ENCODE results near the gene DDX25. TPM values are rescaled to one million over a fixed set of nuclear protein-coding genes. Genes with fewer than 3 reads are reported as not detected.
A peak's percentile ranks its signal among the peaks of the same experiment; 100 is the strongest.

The DDX25 gene
- polyA plus RNA-seq, 3 donors: not detected

GRCh38 chr11:125923012-125923579, 18.8 kb downstream of the DDX25 start:
- peak; percentile 18 to 38 (median 30) for DNase-seq
- H3K27ac Mint-ChIP-seq: no peak overlapping the region
- peaks cover 3 to 4% (median 3%) of the 10 kb centered on the region in 3 donors for H3K27me3 Mint-ChIP-seq (ENCODE audit: low read depth in 3 of 3)
- H3K79me2 ChIP-seq (ENCODE audit: insufficient read depth, low read length): no peaks in the 10 kb centered on the region
- H3K4me1 Mint-ChIP-seq: peaks cover 2% of the 10 kb centered on the region
- H3K36me3 ChIP-seq (replicated peaks in 1 of 2; ENCODE audit: control insufficient read depth in 1 of 2, insufficient read depth in 2 of 2, low read length in 2 of 2): no peaks in the 10 kb centered on the region
- H3K4me3 ChIP-seq (replicated peaks in 1 of 3; ENCODE audit: low read depth in 2 of 3, low read length in 3 of 3): no peak overlapping the region
- WGBS (ENCODE audit: insufficient coverage): no CpG with 5 or more reads among the region's 8 CpGs
- H3K4me3 Mint-ChIP-seq: no peak overlapping the region
- H3K36me3 Mint-ChIP-seq: no peaks in the 10 kb centered on the region
- H3K9ac ChIP-seq (ENCODE audit: insufficient read depth, low read length, poor library complexity, severe bottlenecking): no peak overlapping the region
- H3K4me2 ChIP-seq (replicated peaks; ENCODE audit: extremely low read depth, low read length, poor library complexity, severe bottlenecking): no peak overlapping the region
- no peaks in the 10 kb centered on the region for H4K20me1 ChIP-seq (ENCODE audit: insufficient read depth, low read length)
- no peak overlapping the region for H2AFZ ChIP-seq (ENCODE audit: insufficient read depth, low read depth, low read length, poor library complexity, severe bottlenecking)
- no peaks in the 10 kb centered on the region for H3K9me3 Mint-ChIP-seq
- no peaks in the 10 kb centered on the region for H3K27me3 ChIP-seq (ENCODE audit: control insufficient read depth in 2 of 2, insufficient read depth in 2 of 2, low read length in 2 of 2)
- H3K27ac ChIP-seq (ENCODE audit: low read depth in 1 of 2, low read length in 2 of 2): no peak overlapping the region
- peak; percentile 65 for TF ChIP-seq CTCF (IDR thresholded peaks at IDR 0.05)
- H3K9me3 ChIP-seq (replicated peaks in 1 of 2; ENCODE audit: control insufficient read depth in 1 of 2, insufficient read depth in 1 of 2, low read length in 2 of 2): no peaks in the 10 kb centered on the region
- intact Hi-C loops (cut with micrococcal nuclease): loop anchor here (5.0 kb wide), 1 partner anchor 269 kb away; no protein-coding TSS in a partner anchor
- H3K4me1 ChIP-seq (ENCODE audit: control insufficient read depth in 1 of 2, insufficient read depth in 2 of 2, low read length in 2 of 2): no peaks in the 10 kb centered on the region

- Histone ChIP-seq H3K4me3 (replicated peaks in 1 of 3; ENCODE audit: low read depth in 2 of 3, low read length in 3 of 3) (no peak overlapping the region), H4K20me1 (ENCODE audit: insufficient read depth, low read length) (no peaks in the 10 kb centered on the region), H3K79me2 (ENCODE audit: insufficient read depth, low read length) (no peaks in the 10 kb centered on the region), H3K36me3 (replicated peaks in 1 of 2; ENCODE audit: control insufficient read depth in 1 of 2, insufficient read depth in 2 of 2, low read length in 2 of 2) (no peaks in the 10 kb centered on the region), H3K9ac (ENCODE audit: insufficient read depth, low read length, poor library complexity, severe bottlenecking) (no peak overlapping the region), H3K9me3 (replicated peaks in 1 of 2; ENCODE audit: control insufficient read depth in 1 of 2, insufficient read depth in 1 of 2, low read length in 2 of 2) (no peaks in the 10 kb centered on the region), H3K27ac (ENCODE audit: low read depth in 1 of 2, low read length in 2 of 2) (no peak overlapping the region), H2AFZ (ENCODE audit: insufficient read depth, low read depth, low read length, poor library complexity, severe bottlenecking) (no peak overlapping the region), H3K4me2 (replicated peaks; ENCODE audit: extremely low read depth, low read length, poor library complexity, severe bottlenecking) (no peak overlapping the region), H3K4me1 (ENCODE audit: control insufficient read depth in 1 of 2, insufficient read depth in 2 of 2, low read length in 2 of 2) (no peaks in the 10 kb centered on the region), H3K27me3 (ENCODE audit: control insufficient read depth in 2 of 2, insufficient read depth in 2 of 2, low read length in 2 of 2) (no peaks in the 10 kb centered on the region)
- TF ChIP-seq CTCF (IDR thresholded peaks at IDR 0.05): no peak
- no peaks in the 10 kb centered on the region for H3K36me3 Mint-ChIP-seq
- no peak overlapping the region for H3K27ac Mint-ChIP-seq
- intact Hi-C loops (cut with micrococcal nuclease): loop anchor here (5.0 kb wide), 1 partner anchor 269 kb away; no protein-coding TSS in a partner anchor
- no peak overlapping the region for H3K4me3 Mint-ChIP-seq
- peaks cover 1 to 4% (median 3%) of the 10 kb centered on the region in 3 donors for H3K27me3 Mint-ChIP-seq (ENCODE audit: low read depth in 3 of 3)
- no peaks in the 10 kb centered on the region for H3K9me3 Mint-ChIP-seq
- no peak for DNase-seq
- H3K4me1 Mint-ChIP-seq: peaks cover 2% of the 10 kb centered on the region
- WGBS (ENCODE audit: insufficient coverage): 81% methylated on average over 6 of the region's 8 CpGs
Measured at GRCh38 chr11:125923633-125924032, 19.3 kb downstream of the DDX25 start.
